ENCODE measurements around the gene GBP4.
A peak's percentile ranks its signal among the peaks of the same experiment; 100 is the strongest.

GBP4 gene

GRCh38 chr1:89169166-89169565, 29.6 kb downstream of the GBP4 start:
- TF ChIP-seq TCF7L2 (IDR thresholded peaks at IDR 0.05; ENCODE audit: borderline replicate concordance, low read depth, low read length) (0 out of 2 replicates have a peak, but pooled peaks have one; percentile 30), YY1 (tag by site-specific recombination; IDR thresholded peaks at IDR 0.05) (no peak)
- no peaks in the 10 kb centered on the region for H3K4me1 ChIP-seq (ENCODE audit: control insufficient read depth, insufficient read depth, low read length)
- no peak overlapping the region for H3K4me3 ChIP-seq (ENCODE audit: low read depth, low read length)
- ChIA-PET POLR2A (no interaction called here), CTCF (no interaction called here)
- H3K36me3 ChIP-seq (ENCODE audit: control insufficient read depth in 2 of 2, insufficient read depth in 1 of 2, low read length in 2 of 2) = no peaks in the 10 kb centered on the region
- H3K9me3 ChIP-seq (ENCODE audit: control insufficient read depth, insufficient read depth, low read depth, low read length) = no peaks in the 10 kb centered on the region
- no peak overlapping the region for H3K27ac ChIP-seq (ENCODE audit: extremely low read depth, low read depth, low read length)

GRCh38 chr1:89167590-89168230, 31.0 kb downstream of the GBP4 start:
- ChIA-PET POLR2A (no interaction called here), CTCF (no interaction called here)
- H3K36me3 ChIP-seq (ENCODE audit: control insufficient read depth in 2 of 2, insufficient read depth in 1 of 2, low read length in 2 of 2) = no peaks in the 10 kb centered on the region
- no peak overlapping the region for H3K4me3 ChIP-seq (ENCODE audit: low read depth, low read length)
- H3K9me3 ChIP-seq (ENCODE audit: control insufficient read depth, insufficient read depth, low read depth, low read length) = no peaks in the 10 kb centered on the region
- no peak overlapping the region for H3K27ac ChIP-seq (ENCODE audit: extremely low read depth, low read depth, low read length)
- TF ChIP-seq ZEB2 (tag by site-specific recombination; IDR thresholded peaks at IDR 0.05) (no peak), PRDM10 (tag by site-specific recombination; IDR thresholded peaks at IDR 0.05) (0 out of 2 replicates have a peak, but pooled peaks have one; percentile 11)
- H3K4me1 ChIP-seq (ENCODE audit: control insufficient read depth, insufficient read depth, low read length) = no peaks in the 10 kb centered on the region

GRCh38 chr1:89166705-89167104, 32.0 kb downstream of the GBP4 start:
- H3K4me1 ChIP-seq (ENCODE audit: control insufficient read depth, insufficient read depth, low read length) = no peaks in the 10 kb centered on the region
- no peaks in the 10 kb centered on the region for H3K36me3 ChIP-seq (ENCODE audit: control insufficient read depth in 2 of 2, insufficient read depth in 1 of 2, low read length in 2 of 2)
- H3K9me3 ChIP-seq (ENCODE audit: control insufficient read depth, insufficient read depth, low read depth, low read length) = no peaks in the 10 kb centered on the region
- H3K4me3 ChIP-seq (ENCODE audit: low read depth, low read length) = no peak overlapping the region
- CTCF ChIA-PET = no interaction called here
- POLR2A ChIA-PET = no interaction called here
- no peak overlapping the region for H3K27ac ChIP-seq (ENCODE audit: extremely low read depth, low read depth, low read length)
- TF ChIP-seq ZNF112 (tag by site-specific recombination; IDR thresholded peaks at IDR 0.05) (no peak), TCF7L2 (IDR thresholded peaks at IDR 0.05; ENCODE audit: borderline replicate concordance, low read depth, low read length) (no peak), KLF10 (tag by site-specific recombination; IDR thresholded peaks at IDR 0.05) (no peak), ZNF341 (tag by site-specific recombination; IDR thresholded peaks at IDR 0.05; ENCODE audit: low read depth) (no peak), ZNF239 (tag by site-specific recombination; IDR thresholded peaks at IDR 0.05) (no peak), ZNF26 (tag by site-specific recombination; IDR thresholded peaks at IDR 0.05) (no peak), PRDM10 (tag by site-specific recombination; IDR thresholded peaks at IDR 0.05) (no peak), CTCF (tag by site-specific recombination; IDR thresholded peaks at IDR 0.05) (no peak), ZNF555 (tag by site-specific recombination; conservative IDR thresholded peaks at IDR 0.05) (no peak), ATF2 (tag by site-specific recombination; IDR thresholded peaks at IDR 0.05; ENCODE audit: low read depth) (no peak), ZXDB (tag by site-specific recombination; IDR thresholded peaks at IDR 0.05) (no peak), ZNF416 (tag by site-specific recombination; IDR thresholded peaks at IDR 0.05) (no peak), ZNF266 (tag by site-specific recombination; IDR thresholded peaks at IDR 0.05; ENCODE audit: low read depth) (no peak), ZNF596 (tag by site-specific recombination; IDR thresholded peaks at IDR 0.05) (no peak), ZBTB20 (tag by site-specific recombination; IDR thresholded peaks at IDR 0.05) (no peak), SALL2 (tag by site-specific recombination; IDR thresholded peaks at IDR 0.05; ENCODE audit: borderline replicate concordance) (no peak), ZNF501 (tag by site-specific recombination; IDR thresholded peaks at IDR 0.05) (no peak)
